Common myeloid progenitor, CD34-positive (primary cell): ENCODE measurements around the gene SIRT3.

Source experiments
- CTCF ChIA-PET: fragments of 350-600 bp; sonication (Branson Sonifier 250); formaldehyde crosslinking; loops from one replicate; lab custom pipeline; 2021; ENCODE audit warnings: antibody characterized with exemption; lab: Charles Lee
- POLR2A ChIA-PET: fragments of 350-600 bp; sonication (Branson Sonifier 250); formaldehyde crosslinking; loops from one replicate; lab custom pipeline; 2021; ENCODE audit warnings: antibody characterized with exemption; lab: Charles Lee
- DNase-seq, 3 donors: peaks; one replicate each; pipeline versions ENCODE4 v3.0.0 to v3.0.0-alpha.2; 2013
- H3K27ac ChIP-seq, 2 experiments: 1 replicate in 1 of 2; 2 replicates in 1 of 2; pipeline ENCODE4 v1.7.0; 2013; ENCODE audit warnings: inconsistent platforms in 2 of 2, low read length in 2 of 2, mild to moderate bottlenecking in 2 of 2, low read depth in 1 of 2, moderate library complexity in 1 of 2; ENCODE audit not compliant: severe bottlenecking in 2 of 2, insufficient read depth in 1 of 2, poor library complexity in 1 of 2
- H3K27me3 ChIP-seq, 5 experiments: replicated peaks in 2 of 5; 1 replicate in 3 of 5; 2 replicates in 2 of 5; pipeline versions ENCODE4 v1.6.1 to v1.7.0; 2013; ENCODE audit warnings: low read length in 4 of 5, mild to moderate bottlenecking in 2 of 5, moderate library complexity in 2 of 5, inconsistent platforms in 1 of 5; ENCODE audit not compliant: insufficient read depth in 5 of 5, control insufficient read depth in 4 of 5
- H3K36me3 ChIP-seq, 4 experiments: 1 replicate in 2 of 4; 2 replicates in 2 of 4; pipeline versions ENCODE4 v1.6.1 to v1.7.0; 2013; ENCODE audit warnings: low read length in 3 of 4, control low read depth in 1 of 4, mild to moderate bottlenecking in 1 of 4; ENCODE audit not compliant: control insufficient read depth in 4 of 4, insufficient read depth in 4 of 4
- H3K4me1 ChIP-seq, 4 experiments: 1 replicate in 3 of 4; 2 replicates in 1 of 4; pipeline versions ENCODE4 v1.6.1 to v1.7.1; 2013; ENCODE audit warnings: low read length in 3 of 4, mild to moderate bottlenecking in 3 of 4, control low read depth in 1 of 4, inconsistent platforms in 1 of 4, moderate library complexity in 1 of 4; ENCODE audit not compliant: control insufficient read depth in 4 of 4, insufficient read depth in 4 of 4; ENCODE audit errors: control extremely low read depth in 1 of 4
- H3K4me3 ChIP-seq, 7 experiments: 1 replicate in 4 of 7; 2 replicates in 3 of 7; pipeline versions ENCODE4 v1.5.1 to v1.7.0; 2013; ENCODE audit warnings: mild to moderate bottlenecking in 7 of 7, low read length in 6 of 7, moderate library complexity in 6 of 7, inconsistent platforms in 2 of 7, low read depth in 2 of 7, control low read depth in 1 of 7; ENCODE audit not compliant: insufficient read depth in 4 of 7, control insufficient read depth in 1 of 7; ENCODE audit errors: extremely low read depth in 1 of 7
- H3K9me3 ChIP-seq, 5 experiments: 1 replicate in 4 of 5; 2 replicates in 1 of 5; pipeline versions ENCODE4 v1.6.1 to v1.7.1; 2013; ENCODE audit warnings: low read length in 4 of 5, mild to moderate bottlenecking in 2 of 5, inconsistent platforms in 1 of 5, low read depth in 1 of 5, moderate library complexity in 1 of 5; ENCODE audit not compliant: control insufficient read depth in 4 of 5, insufficient read depth in 2 of 5; ENCODE audit errors: control extremely low read depth in 1 of 5
- WGBS: methylation state at CpG from one replicate; pipeline ENCODE4 v1.1.5; 2013; ENCODE audit not compliant: insufficient coverage; 5-methylcytosine and 5-hydroxymethylcytosine counted together

The SIRT3 gene

GRCh38 chr11:279040-279965 is 43.2 kb upstream of the SIRT3 start:
- no peaks in the 10 kb centered on the region for H3K36me3 ChIP-seq
- H3K4me3 ChIP-seq, result peak overlapping the region in 3 of 7 experiments; percentile 39 to 60 (median 51)
- WGBS, result 10% methylated on average over 88 of the region's 97 CpGs
- peaks cover 0 to 61% (median 19%) of the 10 kb centered on the region in 5 experiments for H3K27me3 ChIP-seq
- no peak overlapping the region for H3K27ac ChIP-seq
- H3K4me1 ChIP-seq, result peaks cover 5 to 40% (median 30%) of the 10 kb centered on the region in 4 experiments
- peaks cover 0 to 5% (median 0%) of the 10 kb centered on the region in 5 experiments for H3K9me3 ChIP-seq
- CTCF ChIA-PET, result interaction anchor here (1.6 to 2.5 kb wide), 3 partner anchors 8 to 28 kb away, joined by 4 to 10 read pairs (median 5); no protein-coding TSS in a partner anchor
- POLR2A ChIA-PET, result no interaction called here
- DNase-seq, result peak in 1 of 3 donors; percentile 50

- WGBS, result 96% methylated on average over 15 of the region's 21 CpGs
- Histone ChIP-seq H3K36me3 (no peaks in the 10 kb centered on the region), H3K4me1 (peaks cover 5 to 40% (median 30%) of the 10 kb centered on the region in 4 experiments), H3K9me3 (peaks cover 0 to 5% (median 0%) of the 10 kb centered on the region in 5 experiments), H3K4me3 (peak within 1 kb of the TSS in 3 of 7 experiments; percentile 33 to 60 (median 51)), H3K27me3 (peaks cover 0 to 53% (median 17%) of the 10 kb centered on the region in 5 experiments), H3K27ac (no peak within 1 kb of the TSS)
- POLR2A ChIA-PET, result no interaction called here
- DNase-seq, result no peak
- CTCF ChIA-PET, result interaction anchor here (1.0 to 2.5 kb wide), 4 partner anchors 9 to 27 kb away, joined by 3 to 10 read pairs (median 4); no protein-coding TSS in a partner anchor
Observed at GRCh38 chr11:278001-278951, 42.1 kb upstream of the SIRT3 start, which contains the start of gene NLRP6. Gene NLRP6 (plus strand): TSS chr11:278407. CDS start chr11:278570, 163 bp downstream.

DNA sequence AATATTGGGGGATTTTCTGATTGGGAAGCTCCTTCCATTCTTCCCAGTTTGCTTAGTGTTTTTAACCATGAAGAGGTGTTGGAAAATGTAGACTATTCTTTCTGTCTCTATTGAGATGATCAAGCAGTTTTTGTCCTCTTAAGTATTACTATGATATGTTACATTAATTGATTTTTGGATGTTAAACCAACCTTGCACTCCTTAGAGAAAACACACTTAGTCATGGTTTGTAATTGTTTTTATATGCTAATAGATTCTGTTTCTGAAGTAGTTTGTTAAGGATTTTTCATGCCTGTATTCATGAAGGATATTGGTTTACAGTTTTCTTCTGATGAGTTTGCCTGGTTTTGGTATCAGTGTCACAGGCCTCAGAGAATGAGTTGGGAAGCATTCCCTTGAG is 40.1 kb upstream of the SIRT3 start:
- H3K27me3 ChIP-seq, result peaks cover 0 to 34% (median 2%) of the 10 kb centered on the region in 5 experiments
- ChIA-PET CTCF (interaction anchor here (0.6 to 1.7 kb wide), 2 partner anchors 21 to 66 kb away, joined by 4 read pairs; no protein-coding TSS in a partner anchor), POLR2A (no interaction called here)

GRCh38 chr11:272931-273198 is 36.7 kb upstream of the SIRT3 start:
- no peak for DNase-seq
- Histone ChIP-seq H3K27me3 (peaks cover 0 to under 1% (median 0%) of the 10 kb centered on the region in 5 experiments), H3K27ac (no peak overlapping the region), H3K4me3 (no peak overlapping the region), H3K9me3 (peaks cover 0 to 5% (median 0%) of the 10 kb centered on the region in 5 experiments), H3K36me3 (peaks cover 0 to 2% (median 0%) of the 10 kb centered on the region in 4 experiments), H3K4me1 (peaks cover 9 to 35% (median 25%) of the 10 kb centered on the region in 4 experiments)
- ChIA-PET CTCF (no interaction called here), POLR2A (no interaction called here)
- 99% methylated on average over 6 of the region's 6 CpGs for WGBS

More for the DNA sequence above, 40.1 kb upstream of the SIRT3 start:
- Histone ChIP-seq H3K27ac (no peak overlapping the region), H3K36me3 (no peaks in the 10 kb centered on the region), H3K4me3 (no peak overlapping the region), H3K9me3 (peaks cover 0 to 5% (median 0%) of the 10 kb centered on the region in 5 experiments), H3K4me1 (peaks cover 5 to 33% (median 25%) of the 10 kb centered on the region in 4 experiments)
- no peak for DNase-seq

- H3K36me3 ChIP-seq, result peaks cover 0 to 2% (median 0%) of the 10 kb centered on the region in 4 experiments
- ChIA-PET POLR2A (no interaction called here), CTCF (interaction anchor here (1.2 to 1.8 kb wide), 4 partner anchors 8 to 21 kb away, joined by 3 to 5 read pairs (median 4); partner anchors contain the start of gene PGGHG)
- H3K27me3 ChIP-seq, result no peaks in the 10 kb centered on the region
- DNase-seq, result no peak
- no peak overlapping the region for H3K27ac ChIP-seq
- H3K4me1 ChIP-seq, result peaks cover 9 to 40% (median 28%) of the 10 kb centered on the region in 4 experiments
- peaks cover 0 to 5% (median 0%) of the 10 kb centered on the region in 5 experiments for H3K9me3 ChIP-seq
- no peak overlapping the region for H3K4me3 ChIP-seq
- WGBS, result 98% methylated on average over 18 of the region's 22 CpGs
Observed at GRCh38 chr11:272195-272930, 36.2 kb upstream of the SIRT3 start.

DNA sequence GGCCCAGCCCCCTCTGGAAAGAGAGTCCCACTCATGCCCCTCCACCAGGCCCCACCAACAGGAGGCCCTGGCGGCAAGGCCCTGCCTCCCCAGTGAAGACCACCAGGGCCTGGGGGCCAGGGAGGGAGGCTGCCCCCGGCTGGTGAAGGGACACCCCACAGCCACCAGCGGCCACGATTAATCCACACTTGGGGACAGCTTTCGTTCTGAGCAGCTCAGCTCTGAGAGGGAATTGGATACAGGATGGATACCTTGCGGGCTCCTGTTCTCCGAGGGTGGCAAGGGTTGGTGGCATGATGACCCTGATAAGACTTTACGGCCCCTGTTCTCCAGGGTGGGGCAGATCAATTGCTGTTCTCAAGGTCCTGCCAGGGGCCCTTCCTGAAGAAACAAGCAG is 35.2 kb upstream of the SIRT3 start:
- POLR2A ChIA-PET, result no interaction called here
- WGBS, result 97% methylated on average over 8 of the region's 8 CpGs
- CTCF ChIA-PET, result interaction anchor here (1.2 to 1.8 kb wide), 4 partner anchors 10 to 20 kb away, joined by 3 to 5 read pairs (median 4); partner anchors contain the start of gene PGGHG
- Histone ChIP-seq H3K4me1 (peaks cover 9 to 40% (median 28%) of the 10 kb centered on the region in 4 experiments), H3K27ac (no peak overlapping the region), H3K27me3 (no peaks in the 10 kb centered on the region), H3K9me3 (peaks cover 0 to 1% (median 0%) of the 10 kb centered on the region in 5 experiments), H3K36me3 (peaks cover 0 to 2% (median 0%) of the 10 kb centered on the region in 4 experiments), H3K4me3 (no peak overlapping the region)
- no peak for DNase-seq
